HEK293 (cell line): ENCODE measurements around the gene STMP1.
A peak's percentile ranks its signal among the peaks of the same experiment; 100 is the strongest.

Source experiments
- CTCF ChIA-PET: fragments of 350-600 bp; formaldehyde crosslinking; extraction: SDS; loops from one replicate; lab custom pipeline; 2021; ENCODE audit warnings: antibody characterized with exemption; lab: Yijun Ruan, JAX
- POLR2A ChIA-PET: fragments of 300-600 bp; formaldehyde crosslinking; extraction: SDS; loops from one replicate; lab custom pipeline; 2020; ENCODE audit warnings: antibody characterized with exemption, inconsistent platforms; lab: Yijun Ruan, JAX
- H3K27ac ChIP-seq: fragments of 200-500 bp; sonication (Bioruptor generic); 2 replicates; pipeline ENCODE4 v1.5.1; 2014; ENCODE audit warnings: low read depth, low read length, control low read depth, inconsistent platforms; ENCODE audit errors: extremely low read depth
- H3K36me3 ChIP-seq, 2 experiments: fragments of 200-500 bp in 1 of 2; sonication (Bioruptor generic) in 1 of 2; 1 replicate in 1 of 2; 2 replicates in 1 of 2; pipeline ENCODE4 v1.5.1; 2014 to 2017; ENCODE audit warnings: inconsistent platforms in 2 of 2, low read length in 2 of 2; ENCODE audit not compliant: control insufficient read depth in 2 of 2, insufficient read depth in 1 of 2
- H3K4me1 ChIP-seq: fragments of 200-500 bp; sonication (Bioruptor generic); 2 replicates; pipeline ENCODE4 v1.5.1; 2014; ENCODE audit warnings: mild to moderate bottlenecking, low read length, inconsistent platforms; ENCODE audit not compliant: control insufficient read depth, insufficient read depth
- H3K4me3 ChIP-seq: 2 replicates; pipeline ENCODE4 v1.5.1; 2011; ENCODE audit warnings: low read depth, mild to moderate bottlenecking, control low read depth, low read length, moderate library complexity
- H3K9me3 ChIP-seq: fragments of 200-500 bp; sonication (Bioruptor generic); 2 replicates; pipeline ENCODE4 v1.5.1; 2014; ENCODE audit warnings: low read depth, low read length, inconsistent platforms; ENCODE audit not compliant: control insufficient read depth, insufficient read depth
- ATF2 ChIP-seq: fragments of 450-650 bp; formaldehyde crosslinking; IDR thresholded peaks from 2 replicates; pipeline ENCODE4 v1.5.1; 2016; ENCODE audit warnings: missing biosample characterization, missing genetic modification characterization, low read depth
- CTCF ChIP-seq: fragments of 450-650 bp; formaldehyde crosslinking; IDR thresholded peaks from 2 replicates; pipeline ENCODE4 v1.5.1; 2016; ENCODE audit warnings: missing biosample characterization, missing genetic modification characterization
- GFI1B ChIP-seq: fragments of 450-650 bp; formaldehyde crosslinking; IDR thresholded peaks from 2 replicates; pipeline ENCODE4 v1.5.1; 2016; ENCODE audit warnings: missing biosample characterization, missing genetic modification characterization
- KLF17 ChIP-seq: fragments of 450-650 bp; formaldehyde crosslinking; IDR thresholded peaks from 2 replicates; pipeline ENCODE4 v1.5.1; 2016; ENCODE audit warnings: missing biosample characterization, missing genetic modification characterization
- REPIN1 ChIP-seq: fragments of 450-650 bp; formaldehyde crosslinking; IDR thresholded peaks from 2 replicates; pipeline ENCODE4 v1.5.1; 2017; ENCODE audit warnings: missing biosample characterization, missing genetic modification characterization, low read depth
- YY2 ChIP-seq: fragments of 450-650 bp; formaldehyde crosslinking; IDR thresholded peaks from 2 replicates; pipeline ENCODE4 v1.5.1; 2016; ENCODE audit warnings: missing biosample characterization, missing genetic modification characterization
- ZBTB44 ChIP-seq: fragments of 450-650 bp; IDR thresholded peaks from 2 replicates; pipeline ENCODE4 v1.5.1; 2018; ENCODE audit warnings: missing biosample characterization, mild to moderate bottlenecking, missing genetic modification characterization
- ZNF132 ChIP-seq: fragments of 450-650 bp; formaldehyde crosslinking; IDR thresholded peaks from 2 replicates; pipeline ENCODE4 v1.5.1; 2017; ENCODE audit warnings: missing biosample characterization, missing genetic modification characterization, borderline replicate concordance
- ZNF248 ChIP-seq: fragments of 450-650 bp; formaldehyde crosslinking; IDR thresholded peaks from 2 replicates; pipeline ENCODE4 v1.5.1; 2017; ENCODE audit warnings: missing biosample characterization, missing genetic modification characterization
- ZNF37A ChIP-seq: fragments of 450-650 bp; IDR thresholded peaks from 2 replicates; pipeline ENCODE4 v1.5.1; 2018; ENCODE audit warnings: missing biosample characterization, missing genetic modification characterization
- ZNF423 ChIP-seq: fragments of 450-650 bp; formaldehyde crosslinking; IDR thresholded peaks from 2 replicates; pipeline ENCODE4 v1.5.1; 2016; ENCODE audit warnings: missing biosample characterization, missing genetic modification characterization
- ZNF449 ChIP-seq: fragments of 450-650 bp; formaldehyde crosslinking; IDR thresholded peaks from 2 replicates; pipeline ENCODE4 v1.5.1; 2017; ENCODE audit warnings: missing biosample characterization, mild to moderate bottlenecking, missing genetic modification characterization, moderate library complexity
- ZNF501 ChIP-seq: fragments of 450-650 bp; formaldehyde crosslinking; IDR thresholded peaks from 2 replicates; pipeline ENCODE4 v1.5.1; 2016; ENCODE audit warnings: missing biosample characterization, missing genetic modification characterization
- ZNF510 ChIP-seq: fragments of 450-650 bp; formaldehyde crosslinking; IDR thresholded peaks from 2 replicates; pipeline ENCODE4 v1.5.1; 2018; ENCODE audit warnings: mild to moderate bottlenecking, missing genetic modification characterization, missing biosample characterization; ENCODE audit not compliant: insufficient replicate concordance
- ZNF596 ChIP-seq: fragments of 450-650 bp; IDR thresholded peaks from 2 replicates; pipeline ENCODE4 v1.5.0; 2018; ENCODE audit warnings: missing biosample characterization, mild to moderate bottlenecking, missing genetic modification characterization, moderate library complexity
- ZNF654 ChIP-seq: fragments of 450-650 bp; formaldehyde crosslinking; IDR thresholded peaks from 2 replicates; pipeline ENCODE4 v1.5.1; 2016; ENCODE audit warnings: low read depth, missing biosample characterization, missing genetic modification characterization
- ZNF658 ChIP-seq: fragments of 450-650 bp; formaldehyde crosslinking; IDR thresholded peaks from 2 replicates; pipeline ENCODE4; 2016; ENCODE audit warnings: missing biosample characterization, missing genetic modification characterization
- ZNF660 ChIP-seq: fragments of 450-650 bp; IDR thresholded peaks from 2 replicates; pipeline ENCODE4 v1.5.1; 2018; ENCODE audit warnings: missing biosample characterization, mild to moderate bottlenecking, missing genetic modification characterization
- ZNF670 ChIP-seq: fragments of 450-650 bp; formaldehyde crosslinking; IDR thresholded peaks from 2 replicates; pipeline ENCODE4 v1.5.1; 2016; ENCODE audit warnings: missing biosample characterization, missing genetic modification characterization, low read depth
- ZNF747 ChIP-seq: fragments of 450-650 bp; formaldehyde crosslinking; IDR thresholded peaks from 2 replicates; pipeline ENCODE4 v1.5.1; 2016; ENCODE audit warnings: missing biosample characterization, missing genetic modification characterization
- ZNF843 ChIP-seq: fragments of 450-650 bp; formaldehyde crosslinking; IDR thresholded peaks from 2 replicates; pipeline ENCODE4 v1.5.1; 2016; ENCODE audit warnings: missing biosample characterization, missing genetic modification characterization
- ZSCAN23 ChIP-seq: fragments of 450-650 bp; formaldehyde crosslinking; IDR thresholded peaks from 2 replicates; pipeline ENCODE4 v1.5.1; 2016; ENCODE audit warnings: missing biosample characterization, missing genetic modification characterization

The STMP1 gene

GRCh38 chr7:135672560-135673359, 10.4 kb downstream of the STMP1 start:
- no peak overlapping the region for H3K27ac ChIP-seq

More at GRCh38 chr7:135672560-135673359, 10.4 kb downstream of the STMP1 start:
- Histone ChIP-seq H3K4me3 (no peak overlapping the region), H3K9me3 (no peaks in the 10 kb centered on the region), H3K36me3 (peaks cover 0 to 27% of the 10 kb centered on the region in 2 experiments; a peak in 1 of 3 replicates)
- TF ChIP-seq ZNF501 (tag by site-specific recombination), result no peak
- no peak for TF ChIP-seq ZNF843 (tag by site-specific recombination)
- TF ChIP-seq YY2 (tag by site-specific recombination), result no peak
- no peak for TF ChIP-seq ZNF670 (tag by site-specific recombination)
- TF ChIP-seq REPIN1 (tag by site-specific recombination), result no peak
- TF ChIP-seq ZNF248, result no peak
- TF ChIP-seq ZBTB44 (tag by site-specific recombination), result no peak
- peak; percentile 74 for TF ChIP-seq ZNF654 (tag by site-specific recombination)
- TF ChIP-seq ZNF596 (tag by site-specific recombination), result no peak
- no peak for TF ChIP-seq ZNF658 (tag by site-specific recombination)
- TF ChIP-seq GFI1B (tag by site-specific recombination), result no peak
- no peak for TF ChIP-seq ZSCAN23 (tag by site-specific recombination)
- TF ChIP-seq ZNF747 (tag by site-specific recombination), result no peak
- TF ChIP-seq ZNF423 (tag by site-specific recombination), result no peak
- peak; percentile 36; the same call in 1 of the 2 replicates for TF ChIP-seq CTCF (tag by site-specific recombination)
- TF ChIP-seq ZNF660 (tag by site-specific recombination), result peak; percentile 50; the same call in 1 of the 2 replicates
- no peak for TF ChIP-seq ZNF510 (tag by site-specific recombination)
- no peak for TF ChIP-seq KLF17
- TF ChIP-seq ATF2 (tag by site-specific recombination), result no peak
- TF ChIP-seq ZNF449 (tag by site-specific recombination), result peak; percentile 63; the same call in 1 of the 2 replicates
- TF ChIP-seq ZNF132 (tag by site-specific recombination), result no peak
- no peak for TF ChIP-seq ZNF37A
- TF ChIP-seq, all 188 proteins: peak for 4
- no peaks in the 10 kb centered on the region for H3K4me1 ChIP-seq
- CTCF ChIA-PET, result interaction anchor here (0.6 to 7.8 kb wide), 35 partner anchors 9 to 1256 kb away, joined by 3 to 58 read pairs (median 4); partner anchors contain the start of genes SLC13A4 and STMP1
- POLR2A ChIA-PET, result interaction anchor here (0.9 to 2.1 kb wide), 2 partner anchors 9 to 10 kb away, joined by 3 to 7 read pairs; partner anchors contain the start of gene STMP1
